K562 (cell line): ENCODE results near the gene HEATR3. TPM values are rescaled to one million over a fixed set of nuclear protein-coding genes. Genes with fewer than 3 reads are reported as not detected.

Experiments used
- ATAC-seq: fragments of 200-7000 bp; cut with Tn5 transposase; 3 replicates; pipeline ENCODE4 v1.9.1; 2020; ENCODE audit warnings: moderate library complexity
- BruUV-seq: library from RNA; stranded (reverse); fragments of 400-500 nt; replicated peaks from 2 replicates; lab custom pipeline; 2021; lab: Mats Ljungman, UMichigan
- CTCF ChIA-PET: fragments of 300-600 bp; formaldehyde crosslinking; extraction: SDS; loops from one replicate; lab custom pipeline; 2021; ENCODE audit warnings: low intra/inter-chr PET ratio; lab: Yijun Ruan, JAX
- POLR2A ChIA-PET: fragments of 300-600, 350-650 bp; sonication (Branson Sonifier 250); formaldehyde crosslinking; extraction: SDS; loops from one replicate; lab custom pipeline; 2021; ENCODE audit warnings: antibody characterized with exemption, inconsistent platforms; lab: Yijun Ruan, JAX
- DNase-seq, 4 experiments: peaks; one replicate each; pipeline versions ENCODE4 v3.0.0 to v3.0.0-alpha.2; 2011 to 2018; ENCODE audit warnings: low spot score in 3 of 4, mixed read lengths in 3 of 4; ENCODE audit errors: extremely low read depth in 1 of 4
- FAIRE-seq: peaks from 2 replicates; lab custom pipeline; 2011; peaks lifted over from hg19 to GRCh38; lab: Jason Lieb, UNC
- H2AFZ ChIP-seq: 2 replicates; pipeline ENCODE4 v1.6.0; 2011; ENCODE audit warnings: low read depth, low read length, control low read depth, inconsistent platforms
- H3K27ac ChIP-seq: fragments of 200-600 bp; 3 replicates; pipeline ENCODE4 v1.8.0; 2011; ENCODE audit warnings: low read depth, mild to moderate bottlenecking, control low read depth, inconsistent platforms, low read length, moderate library complexity, mixed read lengths; ENCODE audit errors: extremely low read depth
- H3K27me3 ChIP-seq, 2 experiments: fragments of 300-600 bp in 1 of 2; 2 replicates in 1 of 2; 3 replicates in 1 of 2; pipeline versions ENCODE4 v1.6.0 to v1.8.0; 2011; ENCODE audit warnings: inconsistent platforms in 2 of 2, low read length in 2 of 2, mild to moderate bottlenecking in 1 of 2, mixed read lengths in 1 of 2, moderate library complexity in 1 of 2; ENCODE audit not compliant: control insufficient read depth in 2 of 2, insufficient read depth in 2 of 2
- H3K36me3 ChIP-seq: fragments of 300-600 bp; 3 replicates; pipeline ENCODE4 v1.8.0; 2011; ENCODE audit warnings: mild to moderate bottlenecking, low read length, inconsistent platforms; ENCODE audit not compliant: control insufficient read depth, insufficient read depth
- H3K4me1 ChIP-seq, 2 experiments: fragments of 200-600 bp in 1 of 2; replicated peaks in 1 of 2; 2 replicates in 1 of 2; 3 replicates in 1 of 2; pipeline versions ENCODE4 v1.5.1 to v1.8.0; 2011; ENCODE audit warnings: inconsistent platforms in 2 of 2, low read length in 2 of 2, mild to moderate bottlenecking in 1 of 2, mixed read lengths in 1 of 2, moderate library complexity in 1 of 2; ENCODE audit not compliant: control insufficient read depth in 2 of 2, insufficient read depth in 2 of 2
- H3K4me2 ChIP-seq: 2 replicates; pipeline ENCODE4 v1.6.1; 2011; ENCODE audit warnings: low read length, control low read depth, inconsistent platforms, mixed read lengths; ENCODE audit not compliant: insufficient read depth
- H3K4me3 ChIP-seq: fragments of 200-600 bp; sonication (generic), shearing (Covaris generic); 2 replicates; pipeline ENCODE4 v1.5.1; 2016; ENCODE audit warnings: control low read depth, inconsistent platforms
- H3K79me2 ChIP-seq: fragments of 200-600 bp; 3 replicates; pipeline ENCODE4 v1.8.0; 2011; ENCODE audit warnings: low read length, inconsistent platforms; ENCODE audit not compliant: control insufficient read depth, insufficient read depth
- H3K9ac ChIP-seq, 2 experiments: 2 replicates each; pipeline versions ENCODE4 v1.6.0 to v1.6.1; 2011; ENCODE audit warnings: low read depth in 2 of 2, low read length in 2 of 2, control low read depth in 1 of 2, inconsistent platforms in 1 of 2, mild to moderate bottlenecking in 1 of 2, mixed read lengths in 1 of 2; ENCODE audit not compliant: insufficient read depth in 1 of 2
- H3K9me1 ChIP-seq: one replicate; pipeline ENCODE4 v1.6.0; 2011; ENCODE audit warnings: inconsistent platforms, mild to moderate bottlenecking, low read length, moderate library complexity; ENCODE audit not compliant: control insufficient read depth, insufficient read depth
- H3K9me3 ChIP-seq: replicated peaks from 2 replicates; pipeline ENCODE4 v1.5.1; 2011; ENCODE audit warnings: low read depth, low read length, inconsistent platforms; ENCODE audit not compliant: control insufficient read depth, insufficient read depth
- H4K20me1 ChIP-seq: replicated peaks from 2 replicates; pipeline ENCODE4 v1.6.1; 2011; ENCODE audit warnings: low read length, inconsistent platforms, mixed read lengths; ENCODE audit not compliant: control insufficient read depth, insufficient read depth
- ATF6 ChIP-seq: sonication (generic); formaldehyde crosslinking; IDR thresholded peaks from 2 replicates; pipeline ENCODE4 v1.4.0; 2020; ENCODE audit warnings: mild to moderate bottlenecking, missing genetic modification reagents
- CREB5 ChIP-seq: fragments of 250-450 bp; sonication (Bioruptor Pico); IDR thresholded peaks from 2 replicates; pipeline ENCODE4 v1.5.0; 2020; ENCODE audit warnings: mild to moderate bottlenecking
- ELF4 ChIP-seq: fragments of 450-650 bp; formaldehyde crosslinking; IDR thresholded peaks from 2 replicates; pipeline ENCODE4 v1.4.0; 2022; ENCODE audit warnings: missing genetic modification characterization
- GTF2A2 ChIP-seq: IDR thresholded peaks from 2 replicates; pipeline ENCODE4 v1.6.1; 2016; ENCODE audit warnings: mild to moderate bottlenecking, missing genetic modification characterization, missing compliant biosample characterization
- KLF10 ChIP-seq: fragments of 250-450 bp; sonication (Bioruptor Pico); IDR thresholded peaks from 2 replicates; pipeline ENCODE4 v1.6.1; 2021; ENCODE audit warnings: matching md5 sums
- PKNOX1 ChIP-seq: fragments of 450-650 bp; IDR thresholded peaks from 2 replicates; pipeline ENCODE4 v1.6.1; 2016
- RBM22 ChIP-seq: fragments of 200-400 bp; formaldehyde crosslinking; IDR thresholded peaks from 2 replicates; pipeline ENCODE4 v1.6.1; 2018; ENCODE audit warnings: low read length, low read depth; ENCODE audit not compliant: poor library complexity, severe bottlenecking
- RBM39 ChIP-seq: fragments of 200-400 bp; formaldehyde crosslinking; optimal IDR thresholded peaks from 2 replicates; pipeline ENCODE3; 2018; ENCODE audit warnings: low read depth, low read length
- SIN3A ChIP-seq, 2 experiments: fragments of 150-350 bp in 1 of 2; IDR thresholded peaks; 2 replicates each; pipeline ENCODE4 v1.6.1; 2011 to 2016; ENCODE audit warnings: borderline replicate concordance in 2 of 2, low read depth in 2 of 2, low read length in 2 of 2, mild to moderate bottlenecking in 2 of 2, moderate library complexity in 2 of 2; ENCODE audit not compliant: control insufficient read depth in 1 of 2
- SNIP1 ChIP-seq: fragments of 450-650 bp; IDR thresholded peaks from 2 replicates; pipeline ENCODE4 v1.7.1; 2017; ENCODE audit warnings: low read depth, mild to moderate bottlenecking
- SRSF7 ChIP-seq: fragments of 200-400 bp; formaldehyde crosslinking; optimal IDR thresholded peaks from 2 replicates; pipeline ENCODE3; 2017; ENCODE audit warnings: mild to moderate bottlenecking, low read depth, low read length
- TCF7 ChIP-seq: sonication (generic); IDR thresholded peaks from 2 replicates; pipeline ENCODE4 v1.6.1; 2016; ENCODE audit warnings: antibody characterized with exemption, borderline replicate concordance
- WHSC1 ChIP-seq: IDR thresholded peaks from one replicate; pipeline ENCODE4 v1.6.1; 2012; ENCODE audit warnings: low read length, control low read depth, inconsistent platforms
- ZBTB34 ChIP-seq: fragments of 250-450 bp; sonication (Bioruptor Pico); IDR thresholded peaks from 2 replicates; pipeline ENCODE4 v1.8.0; 2021; ENCODE audit warnings: mild to moderate bottlenecking, moderate library complexity
- WGBS: fragments of 100-300 bp; shearing (Covaris generic); methylation state at CpG from one replicate; pipeline ENCODE4 v1.1.6; 2016; ENCODE audit warnings: low coverage, mixed read lengths; ENCODE audit not compliant: insufficient coverage; ENCODE audit errors: missing lambda C conversion rate; 5-methylcytosine and 5-hydroxymethylcytosine counted together
- in situ Hi-C: fragments of 300-500 bp; cut with MboI; formaldehyde crosslinking; loops from 4 replicates; pipeline ENCODE4 v1.15.0; 2018; ENCODE audit warnings: inconsistent platforms, mixed read lengths
- intact Hi-C: fragments of 100-400 bp; cut with micrococcal nuclease; formaldehyde crosslinking; loops from 2 replicates; pipeline ENCODE4 v1.14.2; 2022
- polyA plus RNA-seq, 8 experiments: library from polyadenylated mRNA; depleted of rRNA in 4 of 8; stranded (reverse) in 5 of 8; unstranded in 3 of 8; fragments of >200 nt; fragmentation: Nextera tagmentation in 2 of 8; fragmentation: Illumina TruSeq in 1 of 8; extraction: Ambion mirVana in 2 of 8; extraction: Trizol in 1 of 8; gene quantifications; 2 replicates each; pipeline versions ENCODE4 v1.2.1 to v1.2.3, GENCODE V29; 2011 to 2014; ENCODE audit warnings: inconsistent platforms in 1 of 8, missing spikeins in 1 of 8
- total RNA-seq, 7 experiments: library from RNA; depleted of rRNA in 6 of 7; stranded (reverse); fragments of >200 nt in 6 of 7; fragmentation: Illumina TruSeq in 2 of 7; extraction: Trizol in 2 of 7; gene quantifications; 2 replicates each; pipeline versions ENCODE4 v1.2.1 to v1.2.3, GENCODE V29; 2011 to 2021; ENCODE audit warnings: low replicate concordance in 1 of 7
- TF ChIP-seq, protein P1 (sequence below), 2 experiments: fragments of 450-650 bp; IDR thresholded peaks; 2 replicates each; pipeline ENCODE4 v1.6.1; 2016

HEATR3 gene
- total and polyA plus RNA-seq, 9 of the 15 experiments (the other 6 are each of a cell fraction or from before 2014, with no cell fraction given): 1.7 to 30.2 (median 18.8) TPM

GRCh38 chr16:50139580-50139979 lies 73.8 kb downstream of the HEATR3 start:
- no peak for TF ChIP-seq CREB5
- TF ChIP-seq SNIP1: no peak
- no peak for TF ChIP-seq WHSC1
- no peak for TF ChIP-seq SRSF7
- TF ChIP-seq RBM39: no peak
- TF ChIP-seq PKNOX1: no peak
- TF ChIP-seq ATF6 (CRISPR knock-in tag): no peak
- TF ChIP-seq SIN3A (IDR thresholded peaks at IDR 0.05; ENCODE audit: borderline replicate concordance in 2 of 2, control insufficient read depth in 1 of 2, low read depth in 2 of 2, low read length in 2 of 2): no peak
- no peak for TF ChIP-seq ELF4 (CRISPR knock-in tag)
- TF ChIP-seq TCF7: no peak
- no peak for TF ChIP-seq KLF10
- TF ChIP-seq GTF2A2 (tag): no peak
- TF ChIP-seq, protein P1, sequence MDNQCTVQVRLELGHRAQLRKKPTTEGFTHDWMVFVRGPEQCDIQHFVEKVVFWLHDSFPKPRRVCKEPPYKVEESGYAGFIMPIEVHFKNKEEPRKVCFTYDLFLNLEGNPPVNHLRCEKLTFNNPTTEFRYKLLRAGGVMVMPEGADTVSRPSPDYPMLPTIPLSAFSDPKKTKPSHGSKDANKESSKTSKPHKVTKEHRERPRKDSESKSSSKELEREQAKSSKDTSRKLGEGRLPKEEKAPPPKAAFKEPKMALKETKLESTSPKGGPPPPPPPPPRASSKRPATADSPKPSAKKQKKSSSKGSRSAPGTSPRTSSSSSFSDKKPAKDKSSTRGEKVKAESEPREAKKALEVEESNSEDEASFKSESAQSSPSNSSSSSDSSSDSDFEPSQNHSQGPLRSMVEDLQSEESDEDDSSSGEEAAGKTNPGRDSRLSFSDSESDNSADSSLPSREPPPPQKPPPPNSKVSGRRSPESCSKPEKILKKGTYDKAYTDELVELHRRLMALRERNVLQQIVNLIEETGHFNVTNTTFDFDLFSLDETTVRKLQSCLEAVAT (IDR thresholded peaks at IDR 0.05): no peak
- no peak for TF ChIP-seq ZBTB34
- TF ChIP-seq RBM22: no peak
- intact Hi-C loops: loop anchor here (5.0 kb wide), 1 partner anchor 73 kb away; no protein-coding TSS in a partner anchor
- H3K36me3 ChIP-seq: no peaks in the 10 kb centered on the region
- 7% methylated on average over 1 of the region's 1 CpG for WGBS
- POLR2A ChIA-PET: interaction anchor here (0.6 to 1.1 kb wide), 3 partner anchors 13 to 19 kb away, joined by 3 read pairs; no protein-coding TSS in a partner anchor
- no peak overlapping the region for H3K4me3 ChIP-seq
- H3K4me1 ChIP-seq: no peaks in the 10 kb centered on the region
- H3K79me2 ChIP-seq: no peaks in the 10 kb centered on the region
- H3K9me3 ChIP-seq: no peaks in the 10 kb centered on the region
- no peaks in the 10 kb centered on the region for H3K9me1 ChIP-seq
- DNase-seq: no peak
- CTCF ChIA-PET: no interaction called here
- peaks cover 4 to 6% of the 10 kb centered on the region in 2 experiments; a peak in 3 of 5 replicates for H3K27me3 ChIP-seq
- H2AFZ ChIP-seq: no peak overlapping the region
- H3K27ac ChIP-seq: no peak overlapping the region
- BruUV-seq: no TSS peak
- H3K4me2 ChIP-seq: no peak overlapping the region
- ATAC-seq: no peak
- H4K20me1 ChIP-seq: no peaks in the 10 kb centered on the region
- in situ Hi-C loops: no loop called here
- FAIRE-seq: no peak
- no peak overlapping the region for H3K9ac ChIP-seq
